ENCODE measurements around the gene POC1B.

The POC1B gene

GRCh38 chr12:89383235-89384049 lies 142.4 kb downstream of the POC1B start:
- DNase-seq: no peak

- no peak for DNase-seq
Measured at GRCh38 chr12:89382328-89382727, 143.5 kb downstream of the POC1B start.

DNA sequence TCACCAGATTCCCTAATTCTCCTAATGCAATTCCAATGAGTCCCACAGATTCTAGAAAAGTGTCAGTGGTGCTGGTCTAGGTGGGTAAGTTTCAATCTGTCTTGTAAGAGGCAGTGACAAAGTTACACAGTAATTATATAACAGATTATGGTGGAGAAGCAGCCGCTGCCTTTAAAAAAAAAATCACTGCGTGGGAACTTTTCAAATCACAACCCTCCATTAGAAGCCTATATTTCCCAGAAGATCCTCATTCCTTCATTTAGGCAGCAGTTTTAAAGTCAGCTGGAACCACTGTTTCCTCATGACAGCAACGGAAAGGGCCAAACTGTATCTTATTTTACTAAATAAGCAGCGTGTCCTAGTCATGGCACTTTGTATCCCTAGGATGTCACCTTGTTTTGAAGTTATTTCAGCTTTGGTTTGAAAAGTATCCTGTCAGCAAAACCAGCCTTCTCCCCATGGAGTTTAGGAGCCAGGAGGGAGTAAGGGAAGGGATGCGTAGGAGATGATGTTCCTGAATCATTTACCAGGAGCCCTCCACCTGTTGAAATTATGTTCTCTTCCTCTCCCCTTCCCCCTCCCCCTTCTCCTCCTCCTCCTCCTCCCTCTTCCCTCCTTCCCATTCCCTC lies 145.9 kb downstream of the POC1B start:
- no peak for DNase-seq

GRCh38 chr12:89379148-89379838 lies 146.6 kb downstream of the POC1B start:
- DNase-seq: no peak

DNA sequence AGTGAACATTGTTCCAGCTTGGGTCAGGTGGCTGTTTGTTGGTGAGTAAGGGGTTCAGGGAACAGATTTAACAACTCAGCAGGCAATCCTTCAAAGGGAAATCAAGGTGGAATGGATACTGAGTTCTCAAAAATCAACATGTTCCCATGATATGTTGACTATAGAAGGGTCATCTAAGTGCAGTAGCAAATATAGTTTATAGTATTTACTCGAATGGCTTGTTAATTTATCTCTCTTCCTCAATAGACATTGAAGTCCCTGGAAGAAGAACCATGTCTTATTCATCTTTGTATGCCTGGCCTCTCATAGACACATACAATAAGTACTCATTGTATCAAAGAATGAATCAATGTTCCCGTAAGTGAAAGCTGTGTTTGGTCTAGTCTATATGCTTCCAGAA lies 149.0 kb downstream of the POC1B start:
- DNase-seq: no peak

GRCh38 chr12:89376202-89376529 lies 149.7 kb downstream of the POC1B start:
- DNase-seq: no peak

DNA sequence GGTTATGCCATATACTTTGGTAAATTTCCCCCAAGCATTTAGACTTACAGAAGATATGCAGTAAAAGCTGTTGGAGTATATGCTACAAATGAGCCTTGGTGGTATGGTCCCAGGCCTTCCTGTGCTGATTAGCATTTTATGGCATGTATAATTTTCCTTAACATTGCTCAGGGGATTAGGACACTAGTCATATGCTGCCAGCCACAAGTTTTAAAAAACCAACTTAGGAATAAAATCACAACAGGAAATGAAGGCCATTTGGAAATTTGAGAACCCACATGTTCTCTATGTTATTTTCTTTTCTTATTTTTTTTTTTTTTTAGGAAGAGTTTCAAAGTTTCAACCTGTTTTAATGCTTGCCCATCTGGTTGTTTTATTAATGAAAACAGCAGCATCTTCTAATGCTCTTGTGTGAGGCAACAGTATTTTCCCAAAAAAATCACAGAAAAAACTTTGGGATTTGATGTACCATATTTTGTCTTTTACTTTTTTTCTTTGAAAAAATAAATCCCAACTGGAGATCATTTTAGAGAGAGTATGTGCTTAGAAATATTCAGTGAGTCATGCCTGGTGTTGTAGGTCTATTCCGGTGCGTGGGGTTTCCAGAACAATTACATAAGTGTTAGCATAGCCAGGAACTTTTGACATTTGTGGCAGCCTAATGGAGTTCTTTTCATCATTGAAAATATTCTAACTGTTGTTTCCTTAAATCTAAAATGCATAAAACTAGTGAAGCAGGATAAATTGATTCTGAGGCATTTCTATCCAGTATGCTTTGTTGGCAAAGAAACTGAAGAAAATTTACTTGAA lies 151.9 kb downstream of the POC1B start:
- DNase-seq: no peak

GRCh38 chr12:89372584-89373370 lies 153.1 kb downstream of the POC1B start:
- DNase-seq: no peak

DNA sequence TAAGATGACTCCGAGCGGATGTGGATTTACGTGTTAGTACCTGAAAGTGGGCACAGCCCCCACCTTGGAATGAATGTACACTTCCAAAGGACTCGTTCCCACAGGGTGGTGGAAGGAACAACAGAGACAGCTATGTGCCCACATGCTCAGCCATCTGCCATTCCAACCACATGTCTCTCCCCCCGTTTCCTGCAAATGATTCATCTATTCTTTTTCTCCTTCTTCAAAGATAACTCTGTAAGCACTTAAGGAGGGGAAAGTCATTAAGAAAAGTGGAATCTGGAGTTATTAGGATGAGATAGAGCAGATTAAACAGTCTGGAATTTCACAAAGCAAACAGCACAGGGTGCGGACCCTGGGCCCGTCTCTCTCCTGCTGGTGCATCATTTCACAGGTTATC lies 155.0 kb downstream of the POC1B start:
- no peak for DNase-seq

DNA sequence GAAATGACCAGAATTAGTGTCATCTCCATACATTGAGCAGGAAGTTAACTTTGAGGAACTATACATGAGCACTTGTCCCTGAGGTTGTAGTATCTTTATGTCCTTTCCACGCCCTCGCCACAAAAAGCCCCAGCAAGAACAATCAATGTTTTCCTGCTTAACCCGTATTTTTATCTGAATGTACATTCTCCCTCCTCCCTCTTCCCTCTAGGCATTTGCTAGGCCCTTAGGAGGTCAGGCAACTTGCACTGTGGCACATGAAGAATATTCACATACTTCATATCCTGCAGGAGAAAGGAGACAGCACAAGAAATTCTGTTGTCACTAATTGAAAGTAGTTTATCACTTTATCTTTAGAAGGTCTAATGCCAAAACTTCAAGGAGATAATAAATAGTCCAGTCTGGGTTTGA lies 155.4 kb downstream of the POC1B start:
- no peak for DNase-seq
